K562 (cell line): ENCODE data around the gene GKN1. TPM values are rescaled to one million over a fixed set of nuclear protein-coding genes. Genes with fewer than 3 reads are reported as not detected.

Experiments used
- ATAC-seq: fragments of 200-7000 bp; cut with Tn5 transposase; 3 replicates; pipeline ENCODE4 v1.9.1; 2020; ENCODE audit warnings: moderate library complexity
- BruUV-seq: library from RNA; stranded (reverse); fragments of 400-500 nt; replicated peaks from 2 replicates; lab custom pipeline; 2021; lab: Mats Ljungman, UMichigan
- CTCF ChIA-PET: fragments of 300-600 bp; formaldehyde crosslinking; extraction: SDS; loops from one replicate; lab custom pipeline; 2021; ENCODE audit warnings: low intra/inter-chr PET ratio; lab: Yijun Ruan, JAX
- POLR2A ChIA-PET: fragments of 300-600, 350-650 bp; sonication (Branson Sonifier 250); formaldehyde crosslinking; extraction: SDS; loops from one replicate; lab custom pipeline; 2021; ENCODE audit warnings: antibody characterized with exemption, inconsistent platforms; lab: Yijun Ruan, JAX
- DNase-seq, 4 experiments: peaks; one replicate each; pipeline versions ENCODE4 v3.0.0 to v3.0.0-alpha.2; 2011 to 2018; ENCODE audit warnings: low spot score in 3 of 4, mixed read lengths in 3 of 4; ENCODE audit errors: extremely low read depth in 1 of 4
- FAIRE-seq: peaks from 2 replicates; lab custom pipeline; 2011; peaks lifted over from hg19 to GRCh38; lab: Jason Lieb, UNC
- H2AFZ ChIP-seq: 2 replicates; pipeline ENCODE4 v1.6.0; 2011; ENCODE audit warnings: low read depth, low read length, control low read depth, inconsistent platforms
- H3K27ac ChIP-seq: fragments of 200-600 bp; 3 replicates; pipeline ENCODE4 v1.8.0; 2011; ENCODE audit warnings: low read depth, mild to moderate bottlenecking, control low read depth, inconsistent platforms, low read length, moderate library complexity, mixed read lengths; ENCODE audit errors: extremely low read depth
- H3K27me3 ChIP-seq, 2 experiments: fragments of 300-600 bp in 1 of 2; 2 replicates in 1 of 2; 3 replicates in 1 of 2; pipeline versions ENCODE4 v1.6.0 to v1.8.0; 2011; ENCODE audit warnings: inconsistent platforms in 2 of 2, low read length in 2 of 2, mild to moderate bottlenecking in 1 of 2, mixed read lengths in 1 of 2, moderate library complexity in 1 of 2; ENCODE audit not compliant: control insufficient read depth in 2 of 2, insufficient read depth in 2 of 2
- H3K36me3 ChIP-seq: fragments of 300-600 bp; 3 replicates; pipeline ENCODE4 v1.8.0; 2011; ENCODE audit warnings: mild to moderate bottlenecking, low read length, inconsistent platforms; ENCODE audit not compliant: control insufficient read depth, insufficient read depth
- H3K4me1 ChIP-seq, 2 experiments: fragments of 200-600 bp in 1 of 2; replicated peaks in 1 of 2; 2 replicates in 1 of 2; 3 replicates in 1 of 2; pipeline versions ENCODE4 v1.5.1 to v1.8.0; 2011; ENCODE audit warnings: inconsistent platforms in 2 of 2, low read length in 2 of 2, mild to moderate bottlenecking in 1 of 2, mixed read lengths in 1 of 2, moderate library complexity in 1 of 2; ENCODE audit not compliant: control insufficient read depth in 2 of 2, insufficient read depth in 2 of 2
- H3K4me2 ChIP-seq: 2 replicates; pipeline ENCODE4 v1.6.1; 2011; ENCODE audit warnings: low read length, control low read depth, inconsistent platforms, mixed read lengths; ENCODE audit not compliant: insufficient read depth
- H3K4me3 ChIP-seq: fragments of 200-600 bp; sonication (generic), shearing (Covaris generic); 2 replicates; pipeline ENCODE4 v1.5.1; 2016; ENCODE audit warnings: control low read depth, inconsistent platforms
- H3K79me2 ChIP-seq: fragments of 200-600 bp; 3 replicates; pipeline ENCODE4 v1.8.0; 2011; ENCODE audit warnings: low read length, inconsistent platforms; ENCODE audit not compliant: control insufficient read depth, insufficient read depth
- H3K9ac ChIP-seq, 2 experiments: 2 replicates each; pipeline versions ENCODE4 v1.6.0 to v1.6.1; 2011; ENCODE audit warnings: low read depth in 2 of 2, low read length in 2 of 2, control low read depth in 1 of 2, inconsistent platforms in 1 of 2, mild to moderate bottlenecking in 1 of 2, mixed read lengths in 1 of 2; ENCODE audit not compliant: insufficient read depth in 1 of 2
- H3K9me1 ChIP-seq: one replicate; pipeline ENCODE4 v1.6.0; 2011; ENCODE audit warnings: inconsistent platforms, mild to moderate bottlenecking, low read length, moderate library complexity; ENCODE audit not compliant: control insufficient read depth, insufficient read depth
- H3K9me3 ChIP-seq: replicated peaks from 2 replicates; pipeline ENCODE4 v1.5.1; 2011; ENCODE audit warnings: low read depth, low read length, inconsistent platforms; ENCODE audit not compliant: control insufficient read depth, insufficient read depth
- H4K20me1 ChIP-seq: replicated peaks from 2 replicates; pipeline ENCODE4 v1.6.1; 2011; ENCODE audit warnings: low read length, inconsistent platforms, mixed read lengths; ENCODE audit not compliant: control insufficient read depth, insufficient read depth
- CBX3 ChIP-seq, 2 experiments: IDR thresholded peaks; 1 replicate in 1 of 2; 2 replicates in 1 of 2; pipeline ENCODE4 v1.6.1; 2012; ENCODE audit warnings: inconsistent platforms in 2 of 2, low read length in 2 of 2, borderline replicate concordance in 1 of 2, control low read depth in 1 of 2
- E2F8 ChIP-seq: fragments of 450-650 bp; IDR thresholded peaks from 2 replicates; pipeline ENCODE4 v1.7.1; 2018; ENCODE audit warnings: mild to moderate bottlenecking, low read depth; ENCODE audit not compliant: partially characterized antibody
- FOXP4 ChIP-seq: sonication (generic); formaldehyde crosslinking; IDR thresholded peaks from 2 replicates; pipeline ENCODE4 v1.8.0; 2022; ENCODE audit warnings: mild to moderate bottlenecking, missing genetic modification reagents, borderline replicate concordance
- RERE ChIP-seq: sonication (generic); formaldehyde crosslinking; IDR thresholded peaks from 2 replicates; pipeline ENCODE4 v1.8.0; 2023; ENCODE audit warnings: missing genetic modification reagents, mild to moderate bottlenecking, borderline replicate concordance
- SMARCA5 ChIP-seq: fragments of 450-650 bp; IDR thresholded peaks from 2 replicates; pipeline ENCODE4 v1.6.1; 2016
- in situ Hi-C: fragments of 300-500 bp; cut with MboI; formaldehyde crosslinking; loops from 4 replicates; pipeline ENCODE4 v1.15.0; 2018; ENCODE audit warnings: inconsistent platforms, mixed read lengths
- intact Hi-C: fragments of 100-400 bp; cut with micrococcal nuclease; formaldehyde crosslinking; loops from 2 replicates; pipeline ENCODE4 v1.14.2; 2022
- polyA plus RNA-seq, 8 experiments: library from polyadenylated mRNA; depleted of rRNA in 4 of 8; stranded (reverse) in 5 of 8; unstranded in 3 of 8; fragments of >200 nt; fragmentation: Nextera tagmentation in 2 of 8; fragmentation: Illumina TruSeq in 1 of 8; extraction: Ambion mirVana in 2 of 8; extraction: Trizol in 1 of 8; gene quantifications; 2 replicates each; pipeline versions ENCODE4 v1.2.1 to v1.2.3, GENCODE V29; 2011 to 2014; ENCODE audit warnings: inconsistent platforms in 1 of 8, missing spikeins in 1 of 8
- total RNA-seq, 7 experiments: library from RNA; depleted of rRNA in 6 of 7; stranded (reverse); fragments of >200 nt in 6 of 7; fragmentation: Illumina TruSeq in 2 of 7; extraction: Trizol in 2 of 7; gene quantifications; 2 replicates each; pipeline versions ENCODE4 v1.2.1 to v1.2.3, GENCODE V29; 2011 to 2021; ENCODE audit warnings: low replicate concordance in 1 of 7

GKN1 gene
- total and polyA plus RNA-seq, 9 of the 15 experiments (the other 6 are each of a cell fraction or from before 2014, with no cell fraction given): not detected

- TF ChIP-seq FOXP4 (no peak), E2F8 (no peak)
Measured at GRCh38 chr2:68997401-68997800, 23.0 kb downstream of the GKN1 start (continued).

GRCh38 chr2:69001879-69002278, 27.4 kb downstream of the GKN1 start:
- in situ Hi-C loops (no loop called here), intact Hi-C loops (no loop called here)
- Histone ChIP-seq H3K9me1 (no peaks in the 10 kb centered on the region), H3K4me1 (no peaks in the 10 kb centered on the region), H3K79me2 (no peaks in the 10 kb centered on the region), H3K27ac (no peak overlapping the region), H3K27me3 (no peaks in the 10 kb centered on the region), H3K4me3 (no peak overlapping the region), H4K20me1 (no peaks in the 10 kb centered on the region), H3K9me3 (no peaks in the 10 kb centered on the region), H3K4me2 (no peak overlapping the region), H2AFZ (no peak overlapping the region), H3K36me3 (no peaks in the 10 kb centered on the region), H3K9ac (no peak overlapping the region)
- DNase-seq (no peak), FAIRE-seq (no peak), ATAC-seq (no peak)
- POLR2A ChIA-PET: no interaction called here
- CTCF ChIA-PET: no interaction called here
- BruUV-seq: no TSS peak
- no peak for TF ChIP-seq RERE (CRISPR knock-in tag)
- no peak for TF ChIP-seq CBX3 (IDR thresholded peaks at IDR 0.05; ENCODE audit: borderline replicate concordance in 1 of 2, low read length in 2 of 2)
- TF ChIP-seq SMARCA5: no peak
